ENCODE results near the gene PNLIPRP1. TPM values are rescaled to one million over a fixed set of nuclear protein-coding genes. Genes with fewer than 3 reads are reported as not detected.

The PNLIPRP1 gene
- total RNA-seq, 1 experiment from 2014 or later: not detected

GRCh38 chr10:116599991-116600390, 9.2 kb downstream of the PNLIPRP1 start:
- Histone ChIP-seq H2AFZ (no peak overlapping the region), H3K4me1 (replicated peaks; ENCODE audit: insufficient read depth) (no peaks in the 10 kb centered on the region), H3K9me2 (ENCODE audit: insufficient read depth) (no peaks in the 10 kb centered on the region), H3F3A (ENCODE audit: insufficient read depth, low read depth) (no peaks in the 10 kb centered on the region), H4K20me1 (ENCODE audit: insufficient read depth) (no peaks in the 10 kb centered on the region), H3K27ac (no peak overlapping the region), H3K9me3 (ENCODE audit: insufficient read depth, low read depth) (no peaks in the 10 kb centered on the region), H3K79me2 (ENCODE audit: low read depth) (no peaks in the 10 kb centered on the region), H3K4me3 (no peak overlapping the region), H3K27me3 (ENCODE audit: insufficient read depth, low read depth) (peaks cover 69% of the 10 kb centered on the region), H3K36me3 (ENCODE audit: low read depth) (no peaks in the 10 kb centered on the region), H3K4me2 (no peak overlapping the region)
- ChIA-PET CTCF (no interaction called here), POLR2A (ENCODE audit: unreplicated experiment) (no interaction called here)
- no peak for TF ChIP-seq CTCF (conservative IDR thresholded peaks at IDR 0.05)
- no peak for TF ChIP-seq EZH2 (IDR thresholded peaks at IDR 0.05; ENCODE audit: low read depth)
- DNase-seq: no peak
- BruUV-seq (replicated peaks): no TSS peak
- intact Hi-C loops (cut with micrococcal nuclease; ENCODE audit: unreplicated experiment): no loop called here

- H4K20me1 ChIP-seq (ENCODE audit: insufficient read depth): no peaks in the 10 kb centered on the region
- no peak overlapping the region for H3K4me2 ChIP-seq
- H3K79me2 ChIP-seq (ENCODE audit: low read depth): no peaks in the 10 kb centered on the region
- no peaks in the 10 kb centered on the region for H3K4me1 ChIP-seq (replicated peaks; ENCODE audit: insufficient read depth)
- H3K4me3 ChIP-seq: no peak overlapping the region
- no peak for TF ChIP-seq EZH2 (IDR thresholded peaks at IDR 0.05; ENCODE audit: low read depth)
- no peak for TF ChIP-seq CTCF (conservative IDR thresholded peaks at IDR 0.05)
- H2AFZ ChIP-seq: no peak overlapping the region
- ChIA-PET CTCF (no interaction called here), POLR2A (ENCODE audit: unreplicated experiment) (no interaction called here)
- H3K27ac ChIP-seq: no peak overlapping the region
- no peaks in the 10 kb centered on the region for H3K9me3 ChIP-seq (ENCODE audit: insufficient read depth, low read depth)
- no peak for DNase-seq
- H3K27me3 ChIP-seq (ENCODE audit: insufficient read depth, low read depth): peaks cover 64% of the 10 kb centered on the region
- H3K36me3 ChIP-seq (ENCODE audit: low read depth): no peaks in the 10 kb centered on the region
- no peaks in the 10 kb centered on the region for H3F3A ChIP-seq (ENCODE audit: insufficient read depth, low read depth)
- no peaks in the 10 kb centered on the region for H3K9me2 ChIP-seq (ENCODE audit: insufficient read depth)
- BruUV-seq (replicated peaks): no TSS peak
- intact Hi-C loops (cut with micrococcal nuclease; ENCODE audit: unreplicated experiment): no loop called here
Measured at GRCh38 chr10:116602648-116603400, 12.1 kb downstream of the PNLIPRP1 start.

GRCh38 chr10:116606061-116606483, 15.3 kb downstream of the PNLIPRP1 start:
- ChIA-PET CTCF (no interaction called here), POLR2A (ENCODE audit: unreplicated experiment) (no interaction called here)
- H2AFZ ChIP-seq: no peak overlapping the region
- H3K4me2 ChIP-seq: no peak overlapping the region
- BruUV-seq (replicated peaks): no TSS peak
- H4K20me1 ChIP-seq (ENCODE audit: insufficient read depth): no peaks in the 10 kb centered on the region
- H3K9me3 ChIP-seq (ENCODE audit: insufficient read depth, low read depth): no peaks in the 10 kb centered on the region
- H3K4me3 ChIP-seq: no peak overlapping the region
- no peak for DNase-seq
- no peaks in the 10 kb centered on the region for H3F3A ChIP-seq (ENCODE audit: insufficient read depth, low read depth)
- peaks cover 36% of the 10 kb centered on the region for H3K27me3 ChIP-seq (ENCODE audit: insufficient read depth, low read depth)
- H3K27ac ChIP-seq: no peak overlapping the region
- intact Hi-C loops (cut with micrococcal nuclease; ENCODE audit: unreplicated experiment): no loop called here
- no peaks in the 10 kb centered on the region for H3K36me3 ChIP-seq (ENCODE audit: low read depth)
- no peaks in the 10 kb centered on the region for H3K9me2 ChIP-seq (ENCODE audit: insufficient read depth)
- TF ChIP-seq EZH2 (IDR thresholded peaks at IDR 0.05; ENCODE audit: low read depth): no peak
- TF ChIP-seq CTCF (conservative IDR thresholded peaks at IDR 0.05): no peak
- H3K79me2 ChIP-seq (ENCODE audit: low read depth): no peaks in the 10 kb centered on the region
- H3K4me1 ChIP-seq (replicated peaks; ENCODE audit: insufficient read depth): no peaks in the 10 kb centered on the region
